NCI-H1694 (cell line): ENCODE measurements around the gene TMEM50A.
"Not testable (repeated sequence)": the region's sequence is repeated elsewhere in the genome, so short reads cannot be mapped to it uniquely, and the experiment has no call there.

Source experiments
- DNase-seq: peaks from one replicate; lab custom pipeline; 2025; lab: John Stamatoyannopoulos, UW

TMEM50A gene

GRCh38 chr1:25336922-25337354, 1.2 kb upstream of the TMEM50A start:
- not testable (repeated sequence) for DNase-seq

GRCh38 chr1:25337483-25338187, 499 bp upstream of the TMEM50A start:
- not testable (repeated sequence) for DNase-seq

GRCh38 chr1:25338986-25339385, 852 bp downstream of the TMEM50A start:
- DNase-seq, result no peak

GRCh38 chr1:25341746-25342145, 3.6 kb downstream of the TMEM50A start:
- DNase-seq, result no peak

DNA sequence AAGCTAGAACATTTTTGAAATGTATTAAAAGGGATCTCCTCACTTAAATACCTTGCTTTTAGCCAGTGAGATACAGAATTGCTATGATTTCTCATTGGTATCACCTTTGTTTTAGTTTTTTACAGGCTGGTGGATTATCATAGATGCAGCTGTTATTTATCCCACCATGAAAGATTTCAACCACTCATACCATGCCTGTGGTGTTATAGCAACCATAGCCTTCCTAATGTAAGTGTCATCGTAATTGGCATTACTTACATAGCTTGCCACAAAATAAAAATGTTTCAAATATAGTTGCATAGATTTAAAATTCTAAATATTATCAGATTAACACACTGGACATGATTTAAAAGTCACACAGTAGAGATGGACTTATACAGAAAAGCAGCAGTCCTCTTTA, 4.7 kb downstream of the TMEM50A start:
- DNase-seq, result no peak

- no peak for DNase-seq
Observed at GRCh38 chr1:25343872-25344271, 5.7 kb downstream of the TMEM50A start.

DNA sequence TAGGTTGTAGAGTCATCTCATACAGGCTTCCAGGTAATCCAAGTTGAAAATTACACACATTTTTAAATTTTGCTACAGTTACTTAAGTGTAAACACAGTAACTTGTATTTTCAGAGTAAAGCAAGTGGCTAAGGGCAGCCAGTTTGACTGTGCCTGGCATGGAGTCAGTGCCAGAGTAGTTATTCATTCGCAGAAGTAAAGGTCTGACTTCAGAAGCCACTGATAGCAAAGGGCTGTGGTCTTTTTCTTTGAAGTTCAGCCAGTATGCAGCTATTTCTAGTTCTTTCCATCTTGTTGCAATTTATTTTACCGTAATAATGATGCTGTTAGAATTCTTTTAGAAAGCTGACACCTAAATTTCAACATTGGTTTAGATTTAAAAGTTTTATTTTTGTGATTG, 9.4 kb downstream of the TMEM50A start:
- no peak for DNase-seq

GRCh38 chr1:25349606-25350005, 11.5 kb downstream of the TMEM50A start:
- no peak for DNase-seq

DNA sequence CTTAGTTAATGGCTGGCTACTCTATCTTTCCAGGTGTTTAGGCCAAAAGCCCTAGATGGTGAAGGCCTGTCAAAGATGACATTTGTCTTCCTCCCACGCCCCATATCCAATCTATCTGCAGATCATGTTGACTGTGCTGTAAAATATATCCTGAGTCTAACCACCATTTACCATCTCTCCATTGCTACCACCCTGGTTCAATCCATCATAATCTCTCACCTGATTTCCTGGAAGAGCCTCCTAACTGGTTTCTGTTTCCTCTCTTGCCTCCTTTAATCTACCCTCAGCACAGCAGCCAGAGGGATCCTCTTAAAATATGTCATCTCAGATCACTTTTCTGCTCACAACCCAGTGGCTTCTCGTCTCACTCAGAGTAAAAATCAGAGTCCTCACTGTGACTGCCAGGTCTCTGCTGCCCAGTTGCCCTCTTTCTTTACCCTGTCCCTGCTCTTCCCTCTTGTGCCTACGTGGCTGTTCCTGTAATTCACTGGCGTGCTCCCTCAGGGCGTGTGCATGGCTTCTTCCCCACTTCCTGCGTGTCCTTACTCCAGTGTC, 17.8 kb downstream of the TMEM50A start:
- no peak for DNase-seq

GRCh38 chr1:25356441-25356840, 18.3 kb downstream of the TMEM50A start:
- no peak for DNase-seq

DNA sequence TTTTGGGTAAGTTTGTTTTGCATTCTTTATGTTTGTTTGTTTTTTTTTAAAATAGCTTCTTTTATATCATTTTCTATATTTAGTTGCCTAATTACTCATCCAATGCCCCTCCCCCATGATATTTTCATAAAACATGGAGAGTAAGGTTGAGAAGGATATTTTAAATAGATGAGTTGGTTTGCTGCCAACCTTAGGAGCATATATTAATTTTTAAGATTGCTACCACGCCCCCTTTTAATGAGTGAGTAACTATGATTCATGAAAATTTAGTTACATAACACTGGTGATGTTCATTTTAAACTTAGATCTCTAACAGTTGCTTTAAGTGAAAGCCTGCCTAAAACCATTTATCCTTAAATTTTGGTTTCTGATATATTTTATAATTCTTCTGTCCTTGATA, 18.7 kb downstream of the TMEM50A start:
- no peak for DNase-seq

- DNase-seq, result no peak
Observed at GRCh38 chr1:25360596-25361581, 22.8 kb downstream of the TMEM50A start.

- DNase-seq, result no peak
Observed at GRCh38 chr1:25361901-25362300, 23.8 kb downstream of the TMEM50A start.

DNA sequence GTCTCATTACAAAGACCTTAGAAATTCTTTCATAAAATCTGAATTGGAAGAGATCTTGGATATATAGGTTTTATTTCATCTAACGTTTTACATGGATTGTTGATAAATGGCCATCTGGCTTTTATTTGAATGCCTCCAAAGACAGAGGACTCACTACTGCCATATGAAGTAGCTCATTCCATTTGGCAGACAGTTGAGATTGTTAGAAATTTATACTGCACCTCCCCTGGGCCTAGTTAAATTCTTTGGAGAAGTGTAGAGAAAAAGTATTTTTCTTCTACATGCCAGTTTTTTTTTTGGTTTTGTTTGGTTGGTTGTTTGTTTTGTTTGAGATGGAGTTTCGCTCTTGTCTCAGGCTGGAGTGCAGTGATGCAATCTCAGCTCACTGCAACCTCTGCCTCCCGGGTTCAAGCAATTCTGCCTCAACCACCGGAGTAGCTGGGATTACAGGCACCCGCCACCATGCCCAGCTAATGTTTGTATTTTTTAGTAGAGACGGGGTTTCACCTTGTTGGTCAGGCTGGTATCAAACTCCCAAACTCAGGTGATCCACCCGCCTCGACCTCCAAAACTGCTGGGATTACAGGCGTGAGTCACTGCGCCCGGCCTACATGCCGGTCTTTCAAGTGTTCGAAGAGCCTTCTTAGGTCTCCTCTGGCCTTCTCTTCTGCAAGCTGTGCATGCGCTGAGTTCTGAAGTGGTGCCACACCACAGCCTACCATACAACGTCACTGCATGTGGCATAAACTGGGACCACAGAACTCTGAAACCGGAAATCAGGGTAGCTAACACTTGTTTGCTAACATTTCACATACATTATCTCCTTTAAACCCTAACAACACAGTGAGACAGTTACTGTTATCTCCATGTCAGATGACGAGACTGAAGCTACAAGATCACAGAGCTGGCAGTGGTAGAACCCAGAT, 24.8 kb downstream of the TMEM50A start:
- not testable (repeated sequence) for DNase-seq

GRCh38 chr1:25369241-25369640, 31.1 kb downstream of the TMEM50A start:
- DNase-seq, result no peak

DNA sequence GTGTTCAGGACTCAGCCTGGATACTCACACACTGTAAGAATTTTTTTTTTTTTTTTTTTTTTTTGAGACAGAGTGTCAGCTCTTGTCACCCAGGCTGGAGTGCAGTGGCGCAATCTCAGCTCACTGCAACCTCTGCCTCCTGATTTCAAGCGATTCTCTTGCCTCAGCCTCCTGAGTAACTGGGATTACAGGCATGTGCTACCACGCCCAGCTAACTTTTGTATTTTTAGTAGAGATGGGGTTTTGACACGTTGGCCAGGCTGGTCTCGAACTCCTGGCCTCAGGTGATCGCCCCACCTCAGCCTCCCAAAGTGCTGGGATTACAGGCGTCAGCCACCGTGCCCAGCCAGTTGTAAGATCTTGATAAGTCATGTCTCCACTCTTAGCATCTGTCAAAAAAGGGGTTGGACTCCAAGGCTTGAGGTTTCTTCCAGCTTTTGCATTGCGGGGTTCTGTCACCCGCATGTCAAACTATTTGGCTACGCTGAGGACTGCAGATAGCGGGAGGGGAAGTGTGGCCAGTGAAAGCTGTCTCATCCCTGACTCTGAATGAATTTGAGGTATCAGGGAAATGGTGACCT, 31.6 kb downstream of the TMEM50A start:
- not testable (repeated sequence) for DNase-seq

- not testable (repeated sequence) for DNase-seq
Observed at GRCh38 chr1:25371757-25372156, 33.6 kb downstream of the TMEM50A start.

DNA sequence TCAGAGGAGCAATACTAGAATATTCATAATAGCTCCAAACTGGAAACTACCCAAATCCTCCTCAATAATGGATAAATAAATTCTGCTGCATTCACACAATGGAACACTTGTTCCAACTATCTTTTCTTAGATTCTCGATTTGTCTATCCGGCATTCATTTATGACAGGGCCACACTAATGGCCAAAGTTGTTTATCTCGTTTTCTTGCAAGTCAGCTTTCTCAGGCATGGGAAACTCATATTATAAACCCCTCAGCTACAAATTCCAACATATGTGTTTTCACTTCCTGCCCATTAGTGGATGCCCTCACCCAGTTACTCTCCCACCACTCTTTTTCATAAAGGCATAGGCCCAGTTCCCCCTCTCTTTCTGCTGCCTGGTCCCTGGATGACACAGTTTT, 40.2 kb downstream of the TMEM50A start:
- not testable (repeated sequence) for DNase-seq

DNA sequence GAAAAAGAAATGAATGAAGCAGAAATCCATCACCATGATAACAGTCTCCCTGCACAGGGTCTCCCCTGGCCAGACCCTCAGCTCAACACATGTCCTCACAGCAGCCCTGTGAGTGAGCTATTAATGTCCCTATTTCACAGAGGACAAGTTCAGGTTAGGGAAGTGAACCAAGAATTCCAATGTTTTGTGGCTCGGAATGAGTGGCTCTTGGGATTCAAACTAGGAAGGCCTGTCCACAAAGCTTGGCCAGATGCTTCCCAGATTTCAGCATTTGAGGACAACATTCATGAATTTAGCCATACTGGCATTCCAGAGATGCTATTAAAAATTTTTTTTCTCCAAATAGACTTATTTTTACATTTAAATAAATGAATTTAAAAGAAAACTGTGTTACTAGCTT, 44.4 kb downstream of the TMEM50A start:
- DNase-seq, result not testable (repeated sequence)

DNA sequence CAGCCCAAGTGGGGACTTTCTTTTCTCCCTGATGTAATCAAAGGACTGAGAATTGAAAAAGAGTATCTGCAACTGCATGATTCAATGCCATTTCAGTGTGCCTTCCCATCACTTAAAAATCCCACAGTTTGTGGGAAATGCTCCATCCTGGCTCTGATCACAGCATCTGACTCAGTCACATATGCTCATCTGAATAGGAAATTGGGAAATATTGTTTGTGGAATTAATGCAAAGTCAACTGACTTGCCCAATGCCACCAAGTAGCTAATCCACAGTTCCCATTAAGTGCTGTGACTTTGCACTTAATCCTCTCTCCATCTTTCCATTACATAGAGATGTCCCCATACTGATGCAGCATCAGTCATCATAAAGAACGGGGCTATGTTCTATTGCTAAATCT, 45.0 kb downstream of the TMEM50A start:
- DNase-seq, result not testable (repeated sequence)

- not testable (repeated sequence) for DNase-seq
Observed at GRCh38 chr1:25383875-25384274, 45.7 kb downstream of the TMEM50A start.
